Fibroblast of skin of scalp (primary cell): ENCODE results near the gene TAOK1.
A peak's percentile ranks its signal among the peaks of the same experiment; 100 is the strongest.
"Not testable (repeated sequence)": the region's sequence is repeated elsewhere in the genome, so short reads cannot be mapped to it uniquely, and the experiment has no call there.

Source experiments
- DNase-seq: peaks from one replicate; pipeline ENCODE4 v3.0.0-alpha.2; 2013

TAOK1 gene

DNA sequence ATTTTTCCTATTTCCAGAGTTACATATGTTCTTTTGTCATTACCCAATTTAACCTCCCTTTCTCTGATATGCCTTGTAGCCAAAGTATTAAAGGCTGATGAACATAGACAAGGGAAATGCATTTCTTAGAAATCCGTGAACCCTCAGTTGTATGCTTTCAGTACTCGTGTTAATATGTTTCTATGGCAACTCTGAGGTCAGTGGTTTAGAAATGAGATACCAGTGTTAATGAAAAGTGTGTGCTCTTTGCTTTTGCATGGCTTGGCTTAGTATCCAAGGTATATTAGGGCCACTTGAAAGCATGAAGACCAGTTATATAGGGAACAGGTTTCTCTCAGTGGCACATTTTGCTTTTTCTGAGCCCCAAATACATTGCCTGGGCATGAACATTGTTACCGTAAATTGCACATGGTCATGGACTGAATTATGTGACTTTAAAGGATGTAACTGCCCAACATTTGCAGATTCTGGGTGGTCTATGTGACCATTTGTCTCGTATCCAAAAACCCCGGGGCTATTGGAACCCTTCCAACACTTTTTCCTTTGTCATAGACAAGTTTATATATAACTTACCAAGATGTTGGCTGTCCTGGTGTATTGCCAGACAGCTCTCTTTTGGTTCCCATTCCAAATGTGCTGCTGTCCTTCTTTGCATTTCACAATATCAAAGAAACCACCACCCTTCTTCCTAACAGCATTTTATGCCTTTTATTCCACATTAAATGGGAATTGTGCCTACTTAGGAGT is 159.2 kb downstream of the TAOK1 start:
- DNase-seq = peak; percentile 41

GRCh38 chr17:29555840-29556239 is 165.7 kb downstream of the TAOK1 start:
- no peak for DNase-seq

- no peak for DNase-seq
These were observed 167.0 kb downstream of the TAOK1 start for GRCh38 chr17:29557085-29557738.

DNA sequence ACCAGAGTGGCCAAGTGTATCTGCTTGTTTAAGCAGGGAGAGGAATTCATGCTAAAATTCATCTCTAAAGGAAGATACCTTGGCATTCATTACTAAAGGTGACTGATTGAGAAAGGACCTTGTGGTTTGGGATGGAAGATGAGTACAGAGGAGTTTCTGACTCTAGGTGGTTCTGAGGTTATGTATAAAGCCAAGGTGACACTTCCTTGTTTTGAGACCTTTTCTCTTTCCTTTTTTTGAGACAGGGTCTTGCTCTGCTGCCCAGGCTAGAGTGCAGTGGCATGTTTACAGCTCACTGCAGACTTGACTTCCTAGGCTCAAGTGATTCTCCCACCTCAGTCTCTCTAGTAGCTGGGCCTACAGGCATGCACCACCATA is 167.6 kb downstream of the TAOK1 start:
- no peak for DNase-seq

DNA sequence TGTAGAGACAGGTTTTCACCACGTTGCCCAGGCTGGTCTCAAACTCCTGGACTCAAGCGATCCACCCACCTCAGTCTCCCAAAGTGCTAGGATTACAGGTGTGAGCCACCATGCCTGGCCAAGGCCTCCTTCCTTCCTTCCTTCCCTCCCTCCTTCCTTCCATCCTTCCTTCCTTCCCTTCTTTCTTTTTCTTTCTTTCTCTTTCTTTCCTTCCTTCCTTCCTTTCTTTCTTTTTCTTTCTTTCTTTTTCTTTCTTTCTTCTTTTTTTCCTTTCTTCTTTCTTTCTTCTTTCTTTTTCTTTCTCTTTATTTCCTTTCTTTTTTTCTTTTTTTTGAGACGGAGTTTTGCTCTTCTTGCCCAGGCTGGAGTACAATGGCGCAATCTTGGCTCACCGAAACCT is 168.0 kb downstream of the TAOK1 start:
- DNase-seq = not testable (repeated sequence)

DNA sequence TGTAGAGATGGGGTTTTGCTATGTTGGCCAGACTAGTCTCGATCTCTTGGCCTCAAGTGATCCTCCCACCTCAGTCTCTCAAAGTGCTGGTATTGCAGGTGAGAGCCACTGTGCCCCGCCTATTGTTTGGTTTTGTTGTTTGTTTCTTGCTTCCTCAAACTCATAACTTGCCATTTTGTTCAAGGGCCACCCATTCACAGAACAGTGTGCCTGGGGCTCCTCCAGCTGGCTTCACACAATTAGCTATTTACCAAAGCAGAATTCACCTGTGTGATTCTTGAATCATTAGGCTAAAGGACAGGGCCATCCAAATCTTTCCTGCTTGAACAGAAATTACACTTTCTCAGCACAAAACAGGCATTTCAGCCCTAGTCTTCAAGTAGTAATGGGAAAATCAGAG is 169.5 kb downstream of the TAOK1 start:
- no peak for DNase-seq

DNA sequence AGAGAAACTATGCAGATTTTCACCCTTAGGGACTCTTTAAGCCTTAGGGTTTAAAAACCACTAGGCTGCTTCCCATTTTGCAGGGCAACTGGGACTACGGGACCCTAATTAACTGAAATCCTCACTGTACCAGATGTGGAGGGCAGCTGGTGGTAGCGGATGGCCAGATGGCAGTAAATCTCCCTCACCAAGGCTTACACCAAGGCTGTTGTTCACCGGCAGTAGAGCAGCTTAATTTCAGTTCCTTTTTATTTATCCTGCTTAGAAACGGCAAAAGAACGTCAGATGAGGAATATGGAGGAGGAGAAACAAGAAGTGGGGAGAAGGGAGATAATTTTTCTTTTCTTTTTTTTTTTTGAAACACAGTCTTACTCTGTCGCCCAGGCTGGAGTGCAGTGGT is 170.2 kb downstream of the TAOK1 start:
- DNase-seq = no peak

GRCh38 chr17:29561554-29562517 is 171.7 kb downstream of the TAOK1 start:
- no peak for DNase-seq

DNA sequence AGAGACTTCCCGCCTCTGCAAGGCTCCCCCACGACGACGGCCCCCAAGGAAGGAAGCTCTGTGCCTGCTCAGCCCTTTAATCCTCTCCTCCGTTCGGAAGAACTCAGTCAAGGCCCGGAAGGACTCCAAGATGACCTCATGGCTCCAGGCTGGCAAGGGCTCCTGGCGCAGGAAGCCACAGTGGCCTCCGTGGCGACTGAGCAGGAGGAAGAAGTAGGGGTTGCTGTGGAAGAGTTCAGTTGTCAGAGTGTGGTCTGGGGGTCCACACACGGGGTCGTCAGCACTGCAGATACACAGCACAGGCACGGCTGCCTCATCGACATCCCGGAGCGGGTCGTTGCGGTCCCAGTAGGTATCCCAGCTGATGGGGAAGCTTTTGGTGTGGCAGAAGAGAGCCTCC is 172.5 kb downstream of the TAOK1 start:
- DNase-seq = no peak

- DNase-seq = no peak
These were observed 173.7 kb downstream of the TAOK1 start for GRCh38 chr17:29563816-29564215.

DNA sequence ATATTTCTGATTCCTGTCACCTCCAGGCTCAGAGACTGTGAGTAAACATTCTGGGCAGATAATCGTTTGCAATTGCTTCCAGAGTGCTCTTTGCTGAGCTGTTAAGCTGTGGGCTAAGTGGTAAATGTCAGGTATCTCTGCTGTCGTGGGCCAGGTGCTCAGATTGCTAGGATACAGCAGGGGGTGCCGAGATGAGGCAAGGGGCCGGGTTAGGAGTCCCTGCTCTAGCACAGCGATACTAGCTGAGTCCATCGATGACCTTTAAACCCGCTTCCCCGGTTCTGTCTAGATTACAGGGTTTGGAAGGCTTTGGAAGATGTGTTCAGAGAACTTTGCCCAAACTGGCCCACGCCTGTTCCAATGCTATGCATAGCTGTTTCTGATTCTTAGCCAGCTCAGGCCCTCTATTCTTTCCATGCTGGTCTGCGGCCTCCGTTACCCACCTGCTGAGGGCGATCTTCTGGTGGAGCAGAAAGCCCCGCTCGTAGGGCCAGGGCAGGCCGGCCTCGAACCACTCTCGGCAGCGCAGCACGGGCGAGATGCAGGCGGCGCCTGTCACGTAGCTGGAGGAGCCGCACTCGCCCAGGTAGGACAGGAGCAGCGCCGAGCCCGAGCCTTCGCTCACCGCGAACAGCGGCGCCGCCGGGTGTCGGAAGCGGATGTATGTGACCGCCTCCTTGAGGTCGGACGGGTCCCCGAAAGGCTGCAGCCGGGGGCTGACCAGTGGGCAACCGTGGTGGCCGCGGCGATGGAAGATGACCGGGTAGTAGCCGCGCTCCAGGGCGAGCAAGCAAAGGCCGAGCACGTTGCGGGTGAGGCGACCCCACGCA is 175.7 kb downstream of the TAOK1 start:
- DNase-seq = no peak

DNA sequence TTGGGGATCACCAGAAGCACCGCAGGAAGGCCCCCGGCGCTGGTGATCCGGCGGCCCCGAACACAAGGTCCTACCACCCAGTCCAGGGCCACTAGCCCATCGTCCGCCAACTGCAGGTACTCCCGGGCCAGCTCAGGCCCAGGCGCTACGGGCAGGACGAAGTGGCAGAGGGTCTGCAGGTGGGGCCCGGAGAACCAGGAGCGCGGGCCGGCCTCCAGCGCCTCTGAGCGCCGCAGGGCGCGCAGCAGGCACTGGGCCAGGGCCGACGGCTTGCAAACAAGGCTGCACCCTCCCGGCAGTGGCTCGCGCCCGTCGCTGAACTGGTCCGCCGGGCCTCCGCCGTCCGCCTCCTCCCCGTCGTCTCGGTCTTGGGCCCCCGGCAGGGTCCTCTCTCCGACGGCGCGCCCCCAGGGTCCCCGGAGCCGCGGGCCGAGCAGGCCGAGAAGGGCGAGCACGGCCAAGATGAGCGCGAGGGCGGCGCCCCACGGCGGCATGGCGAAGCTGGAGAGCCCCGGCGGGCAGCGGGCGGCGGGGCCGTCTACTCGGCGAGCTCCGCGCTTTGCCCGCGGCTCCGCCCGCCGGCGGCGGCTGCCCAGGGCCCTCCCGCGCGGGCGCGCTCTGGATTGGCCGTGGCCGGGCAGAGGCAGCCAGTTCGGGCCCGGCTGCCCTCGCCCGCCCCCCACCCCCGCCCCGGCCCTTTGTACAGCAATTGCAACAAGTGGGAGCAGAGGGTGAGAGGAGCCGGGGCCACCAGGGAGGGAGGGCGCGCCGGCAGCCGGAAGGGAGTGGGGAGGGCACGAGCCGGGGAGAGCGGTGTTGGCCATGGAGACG is 176.5 kb downstream of the TAOK1 start, which contains the start of gene ABHD15:
ABHD15 (minus strand) TSS at position 565 of the 831 bp plus-strand sequence; CDS start at position 494, 71 bp downstream.
- DNase-seq = peak; percentile 72

DNA sequence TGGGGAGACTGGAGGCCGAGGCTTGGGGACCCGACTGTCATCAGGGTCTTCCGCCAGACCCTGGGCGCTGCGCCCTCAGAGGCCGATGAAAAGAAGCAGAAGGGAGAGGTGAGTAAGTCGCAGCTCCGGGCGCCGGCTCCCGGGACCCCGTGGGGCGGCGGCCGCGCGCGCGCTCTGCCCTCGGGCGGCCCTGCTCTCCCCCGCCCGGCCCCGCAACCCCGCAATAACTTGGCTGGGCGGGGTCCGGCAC is 177.1 kb downstream of the TAOK1 start:
- DNase-seq = no peak

DNA sequence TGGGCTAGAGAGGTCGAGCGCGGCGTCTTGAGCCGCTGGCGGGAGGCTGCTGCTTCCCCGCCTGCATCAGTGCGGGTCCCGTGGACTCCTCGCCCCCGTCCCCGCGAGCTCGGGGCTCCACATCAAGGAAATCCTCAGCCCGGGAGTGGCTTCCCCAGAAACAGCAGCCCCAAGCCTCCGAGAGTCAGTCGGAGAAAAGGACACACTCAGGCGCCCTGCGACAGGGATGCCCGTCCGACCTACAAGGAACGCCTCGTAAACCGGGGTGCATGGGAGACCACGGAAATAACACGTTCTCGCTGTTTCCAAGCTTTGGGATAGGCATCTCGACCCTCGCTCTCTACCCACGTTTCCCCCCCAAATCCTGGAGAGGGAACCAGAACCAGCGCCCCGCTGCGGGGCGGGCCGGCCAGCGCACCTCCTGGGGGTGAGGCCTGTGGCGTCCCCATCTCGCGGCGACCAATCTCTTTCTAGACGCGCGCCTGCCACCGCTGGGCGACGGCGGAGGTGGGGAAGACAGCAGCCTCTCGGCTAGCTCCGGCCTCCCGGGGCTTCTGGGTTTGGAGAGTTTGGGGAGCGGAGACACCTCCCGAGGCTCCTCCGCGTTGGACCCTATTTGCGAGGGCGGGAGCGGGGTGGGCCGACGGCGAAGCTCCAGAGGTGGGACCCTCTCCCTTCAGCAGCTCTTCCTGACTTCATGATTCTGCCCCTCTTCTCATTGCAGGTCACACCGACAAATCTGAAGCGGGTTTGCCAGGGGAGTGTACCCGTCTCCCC is 177.6 kb downstream of the TAOK1 start:
- peak; percentile 59 for DNase-seq

GRCh38 chr17:29568331-29569244 is 178.4 kb downstream of the TAOK1 start, which contains the start of gene TP53I13:
Gene TP53I13, plus strand, starts transcription at chr17:29568701. Its CDS starts 58 bp downstream, at chr17:29568759.
- peak; percentile 89 for DNase-seq

DNA sequence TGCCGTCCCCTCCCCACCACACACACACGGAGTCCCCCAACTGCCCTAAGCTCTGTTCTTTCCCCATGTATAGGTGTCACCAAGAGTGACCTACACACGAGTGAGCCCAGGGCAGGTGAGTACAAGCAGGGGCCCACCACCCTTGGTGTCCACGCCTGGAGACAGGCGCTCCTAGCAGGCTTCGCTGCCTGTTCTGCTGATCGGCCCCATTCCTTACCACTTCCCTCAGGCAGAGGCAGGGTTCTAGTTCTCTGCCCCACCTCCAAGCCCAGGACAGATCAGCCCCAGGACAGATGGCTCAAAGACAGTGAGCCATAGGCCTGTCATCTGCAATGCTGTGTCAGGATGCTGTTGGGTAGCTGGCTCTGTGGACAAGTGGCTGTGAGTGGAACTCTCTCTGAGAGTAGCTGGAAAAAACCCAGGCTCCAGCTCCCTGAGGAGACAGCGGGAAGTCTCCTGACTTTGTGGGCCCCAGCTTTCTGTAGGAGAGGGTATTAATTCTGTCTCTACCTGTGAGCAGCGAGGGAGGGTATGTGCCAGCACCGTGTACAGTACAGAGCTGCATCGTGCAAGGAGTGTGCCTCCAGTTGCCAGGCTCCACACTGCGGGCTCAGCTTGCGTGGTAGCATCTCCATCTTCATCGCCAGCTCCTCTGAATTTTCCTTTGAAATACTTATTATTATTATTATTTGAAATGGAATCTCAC is 179.2 kb downstream of the TAOK1 start:
- DNase-seq = no peak

- DNase-seq = no peak
These were observed 180.4 kb downstream of the TAOK1 start for GRCh38 chr17:29570521-29570920.

DNA sequence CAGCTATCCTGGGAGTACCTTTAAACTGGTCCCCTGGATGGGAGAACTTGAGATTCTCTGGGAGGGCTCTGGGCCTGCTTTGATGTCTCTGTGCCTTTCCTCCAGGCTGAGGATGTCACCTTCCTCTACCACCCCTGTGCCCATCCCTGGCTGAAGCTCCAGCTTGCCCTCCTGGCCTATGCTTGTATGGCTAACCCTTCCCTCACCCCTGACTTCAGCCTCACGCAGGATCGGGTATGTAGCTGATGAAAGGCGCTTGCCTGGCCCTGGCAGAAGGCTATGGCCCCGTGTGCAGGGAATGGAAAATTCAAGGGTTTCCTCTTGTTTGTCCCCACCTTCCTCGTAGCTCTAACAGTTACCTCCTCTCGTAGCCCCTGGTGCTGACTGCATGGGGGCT is 181.3 kb downstream of the TAOK1 start:
- DNase-seq = no peak
